Measurements from ENCODE around the gene LRRC58. TPM values are rescaled to one million over a fixed set of nuclear protein-coding genes. Genes with fewer than 3 reads are reported as not detected.

The LRRC58 gene
- total and polyA plus RNA-seq, 12 donors = 2.9 to 12.1 (median 8.6) TPM

- 92 to 93% methylated on average over 1 of the region's 1 CpG for WGBS, 2 donors
- Histone ChIP-seq H3K36me3 (no peaks in the 10 kb centered on the region), H3K4me1 (peaks cover 0 to 4% (median 0%) of the 10 kb centered on the region in 9 donors), H3K9me3 (no peaks in the 10 kb centered on the region), H3K27me3 (peaks cover 0 to 16% (median 6%) of the 10 kb centered on the region in 7 donors), H3K4me3 (no peak overlapping the region), H3K27ac (no peak overlapping the region)
- DNase-seq (no peak), ATAC-seq (no peak)
- intact Hi-C loops (cut with DNase I) = no loop called here
- no peak for TF ChIP-seq CTCF (IDR thresholded peaks at IDR 0.05)
These were observed 69.1 kb downstream of the LRRC58 start for GRCh38 chr3:120280026-120280425.

- intact Hi-C loops (cut with DNase I) = no loop called here
- 75 to 86% methylated on average over 2 of the region's 2 CpGs for WGBS, 2 donors
- TF ChIP-seq CTCF (IDR thresholded peaks at IDR 0.05) = no peak
- no peaks in the 10 kb centered on the region for H3K9me3 ChIP-seq
- H3K36me3 ChIP-seq = no peaks in the 10 kb centered on the region
- DNase-seq = no peak
- H3K27ac ChIP-seq = no peak overlapping the region
- ATAC-seq = no peak
- H3K4me3 ChIP-seq = no peak overlapping the region
- peaks cover 0 to 4% (median 0%) of the 10 kb centered on the region in 7 donors for H3K27me3 ChIP-seq
- H3K4me1 ChIP-seq = no peaks in the 10 kb centered on the region
These were observed 72.4 kb downstream of the LRRC58 start for GRCh38 chr3:120276767-120277166.

- H3K4me1 ChIP-seq = no peaks in the 10 kb centered on the region
- ATAC-seq (no peak), DNase-seq (no peak)
- H3K27me3 ChIP-seq = peaks cover 0 to 4% (median 0%) of the 10 kb centered on the region in 7 donors
- WGBS, 2 donors = 26 to 44% methylated on average over 4 of the region's 4 CpGs
- H3K36me3 ChIP-seq = no peaks in the 10 kb centered on the region
- intact Hi-C loops (cut with DNase I) = no loop called here
- H3K27ac ChIP-seq = no peak overlapping the region
- H3K4me3 ChIP-seq = no peak overlapping the region
- no peak for TF ChIP-seq CTCF (IDR thresholded peaks at IDR 0.05)
- no peaks in the 10 kb centered on the region for H3K9me3 ChIP-seq
These were observed 73.5 kb downstream of the LRRC58 start for GRCh38 chr3:120275618-120276017.

GRCh38 chr3:120274739-120275167 lies 74.4 kb downstream of the LRRC58 start:
- ATAC-seq = peak in 7 of 8 donors; percentile 33 to 96 (median 75)
- TF ChIP-seq CTCF (IDR thresholded peaks at IDR 0.05) = no peak
- peak overlapping the region in 1 of 10 donors; percentile 3 for H3K27ac ChIP-seq
- no peaks in the 10 kb centered on the region for H3K36me3 ChIP-seq
- intact Hi-C loops (cut with DNase I) = no loop called here
- peak; percentile 13 to 31 for DNase-seq
- no peak overlapping the region for H3K4me3 ChIP-seq
- H3K4me1 ChIP-seq = no peaks in the 10 kb centered on the region
- peaks cover 0 to 4% (median 0%) of the 10 kb centered on the region in 7 donors for H3K27me3 ChIP-seq
- H3K9me3 ChIP-seq = no peaks in the 10 kb centered on the region
- WGBS, 2 donors = 31 to 35% methylated on average over 5 of the region's 5 CpGs

Other genes with a start within 250 kb of the LRRC58 start
- under 1 TPM in 4 of 10 donors, not detected in 6; 0.07 to 0.23 (median 0.10) TPM for gene GPR156, start 64.1 kb downstream of the LRRC58 start, total RNA-seq
- gene GPR156, start 64.1 kb downstream of the LRRC58 start, polyA plus RNA-seq = under 1 TPM in 1 of 2 donors, not detected in 1; 0.04 TPM
- 100 to 1,000 TPM; 100 to 346 (median 213) TPM for gene FSTL1, start 101.6 kb upstream of the LRRC58 start, total RNA-seq
- gene FSTL1, start 101.6 kb upstream of the LRRC58 start, polyA plus RNA-seq = 10 to 100 TPM; 54.4 to 88.5 TPM
- gene NDUFB4, start 247.0 kb upstream of the LRRC58 start, total RNA-seq = 100 to 1,000 TPM; 347 to 581 (median 535) TPM
- 100 to 1,000 TPM; 527 to 567 TPM for gene NDUFB4, start 247.0 kb upstream of the LRRC58 start, polyA plus RNA-seq

Data from heart right ventricle (tissue), 16 donors.